ENCODE measurements around the gene TOM1. TPM values are rescaled to one million over a fixed set of nuclear protein-coding genes. Genes with fewer than 3 reads are reported as not detected.

The TOM1 gene
- total and polyA plus RNA-seq, 2 of the 13 experiments (the other 11 are each of a cell fraction or from before 2014, with no cell fraction given): 30.8 to 87.3 TPM

DNA sequence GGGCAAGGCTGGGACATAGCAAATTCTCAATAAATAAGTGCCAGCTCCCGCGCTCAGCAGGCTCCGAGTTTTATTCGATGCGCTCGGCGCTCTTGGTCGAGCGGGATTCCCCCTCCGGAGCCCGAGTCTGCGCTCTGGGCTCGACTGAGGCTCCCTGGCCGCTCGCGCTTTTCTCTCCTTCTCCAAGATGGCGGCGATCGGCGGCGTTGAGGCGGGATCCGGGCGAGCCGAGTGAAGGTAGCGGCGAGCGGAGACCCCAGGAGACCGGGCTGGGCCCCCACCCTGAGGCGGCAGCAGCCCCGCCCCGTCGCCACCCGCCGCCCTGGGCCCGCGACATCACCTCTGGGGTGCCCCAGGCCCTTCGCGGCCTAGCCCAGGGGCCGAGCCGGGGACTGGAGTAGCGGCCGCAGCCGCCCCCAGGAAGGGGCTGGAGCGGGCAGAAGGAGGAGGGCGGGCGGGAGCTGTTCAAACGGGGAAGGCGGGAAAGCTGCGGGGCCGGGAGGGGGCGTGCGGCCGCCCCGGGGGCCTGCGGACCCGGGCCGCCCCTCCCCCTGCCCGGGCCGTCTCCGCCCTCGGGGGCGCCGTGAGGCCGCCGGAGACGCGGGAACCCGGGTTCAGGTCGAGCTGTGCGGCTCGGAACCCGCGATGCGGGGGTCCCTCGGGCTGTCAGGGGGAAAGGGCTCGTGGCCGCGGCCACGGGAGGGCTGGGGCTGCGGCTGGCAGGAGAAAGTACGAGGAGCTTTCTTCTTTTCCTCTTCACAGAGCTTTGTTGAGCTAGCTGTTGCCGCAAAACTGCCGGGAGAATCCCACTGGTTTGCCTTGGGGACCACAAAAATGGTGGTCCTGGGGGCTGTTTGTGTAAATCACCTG is 42.1 kb upstream of the TOM1 start, which contains the start of gene HMGXB4 (continued):
- TF ChIP-seq ARHGAP35 (CRISPR knock-in tag; IDR thresholded peaks at IDR 0.05; ENCODE audit: borderline replicate concordance): peak; percentile 86; the same call in 1 of the 2 replicates
- peak; percentile 93 for TF ChIP-seq BORCS8-MEF2B (CRISPR knock-in tag; IDR thresholded peaks at IDR 0.05)
- TF ChIP-seq, protein P1, sequence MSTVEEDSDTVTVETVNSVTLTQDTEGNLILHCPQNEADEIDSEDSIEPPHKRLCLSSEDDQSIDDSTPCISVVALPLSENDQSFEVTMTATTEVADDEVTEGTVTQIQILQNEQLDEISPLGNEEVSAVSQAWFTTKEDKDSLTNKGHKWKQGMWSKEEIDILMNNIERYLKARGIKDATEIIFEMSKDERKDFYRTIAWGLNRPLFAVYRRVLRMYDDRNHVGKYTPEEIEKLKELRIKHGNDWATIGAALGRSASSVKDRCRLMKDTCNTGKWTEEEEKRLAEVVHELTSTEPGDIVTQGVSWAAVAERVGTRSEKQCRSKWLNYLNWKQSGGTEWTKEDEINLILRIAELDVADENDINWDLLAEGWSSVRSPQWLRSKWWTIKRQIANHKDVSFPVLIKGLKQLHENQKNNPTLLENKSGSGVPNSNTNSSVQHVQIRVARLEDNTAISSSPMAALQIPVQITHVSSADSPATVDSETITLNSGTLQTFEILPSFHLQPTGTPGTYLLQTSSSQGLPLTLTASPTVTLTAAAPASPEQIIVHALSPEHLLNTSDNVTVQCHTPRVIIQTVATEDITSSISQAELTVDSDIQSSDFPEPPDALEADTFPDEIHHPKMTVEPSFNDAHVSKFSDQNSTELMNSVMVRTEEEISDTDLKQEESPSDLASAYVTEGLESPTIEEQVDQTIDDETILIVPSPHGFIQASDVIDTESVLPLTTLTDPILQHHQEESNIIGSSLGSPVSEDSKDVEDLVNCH (CRISPR knock-in tag; IDR thresholded peaks at IDR 0.05): no peak
- TF ChIP-seq ZNF547 (CRISPR knock-in tag; IDR thresholded peaks at IDR 0.05): peak; percentile 92
- no peak; the same call in 1 of the 2 replicates for TF ChIP-seq ZNF124 (CRISPR knock-in tag; IDR thresholded peaks at IDR 0.05)
- TF ChIP-seq ZBTB20 (CRISPR knock-in tag; IDR thresholded peaks at IDR 0.05; ENCODE audit: borderline replicate concordance, low read depth): no peak
- peak; percentile 89 for TF ChIP-seq TAF1 (CRISPR knock-in tag; IDR thresholded peaks at IDR 0.05)
- TF ChIP-seq DPF2 (CRISPR knock-in tag; IDR thresholded peaks at IDR 0.05; ENCODE audit: borderline replicate concordance, low read depth): no peak
- TF ChIP-seq ZFP36L2 (CRISPR knock-in tag; IDR thresholded peaks at IDR 0.05): no peak
- peak; percentile 71 for TF ChIP-seq ZNF331 (CRISPR knock-in tag; IDR thresholded peaks at IDR 0.05)
- no peak for TF ChIP-seq MYNN (CRISPR knock-in tag; IDR thresholded peaks at IDR 0.05; ENCODE audit: low read depth)
- TF ChIP-seq ZNF644 (CRISPR knock-in tag; IDR thresholded peaks at IDR 0.05; ENCODE audit: low read depth): no peak
- TF ChIP-seq KLF6 (CRISPR knock-in tag; IDR thresholded peaks at IDR 0.05): peak; percentile 83
- peak; percentile 85 for TF ChIP-seq GABPB1 (CRISPR knock-in tag; IDR thresholded peaks at IDR 0.05)
- TF ChIP-seq, protein P2, sequence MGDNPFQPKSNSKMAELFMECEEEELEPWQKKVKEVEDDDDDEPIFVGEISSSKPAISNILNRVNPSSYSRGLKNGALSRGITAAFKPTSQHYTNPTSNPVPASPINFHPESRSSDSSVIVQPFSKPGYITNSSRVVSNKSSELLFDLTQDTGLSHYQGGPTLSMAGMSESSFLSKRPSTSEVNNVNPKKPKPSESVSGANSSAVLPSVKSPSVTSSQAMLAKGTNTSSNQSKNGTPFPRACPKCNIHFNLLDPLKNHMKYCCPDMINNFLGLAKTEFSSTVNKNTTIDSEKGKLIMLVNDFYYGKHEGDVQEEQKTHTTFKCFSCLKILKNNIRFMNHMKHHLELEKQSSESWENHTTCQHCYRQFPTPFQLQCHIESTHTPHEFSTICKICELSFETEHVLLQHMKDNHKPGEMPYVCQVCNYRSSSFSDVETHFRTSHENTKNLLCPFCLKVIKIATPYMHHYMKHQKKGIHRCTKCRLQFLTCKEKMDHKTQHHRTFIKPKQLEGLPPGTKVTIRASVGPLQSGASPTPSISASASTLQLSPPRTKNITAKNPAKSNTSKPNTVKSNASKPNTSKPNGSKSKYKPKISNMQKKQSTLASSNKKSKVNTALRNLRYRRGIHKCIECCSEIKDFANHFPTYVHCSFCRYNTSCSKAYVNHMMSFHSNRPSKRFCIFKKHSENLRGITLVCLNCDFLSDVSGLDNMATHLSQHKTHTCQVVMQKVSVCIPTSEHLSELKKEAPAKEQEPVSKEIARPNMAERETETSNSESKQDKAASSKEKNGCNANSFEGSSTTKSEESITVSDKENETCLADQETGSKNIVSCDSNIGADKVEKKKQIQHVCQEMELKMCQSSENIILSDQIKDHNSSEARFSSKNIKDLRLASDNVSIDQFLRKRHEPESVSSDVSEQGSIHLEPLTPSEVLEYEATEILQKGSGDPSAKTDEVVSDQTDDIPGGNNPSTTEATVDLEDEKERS (CRISPR knock-in tag; IDR thresholded peaks at IDR 0.05): no peak
- TF ChIP-seq, protein P3, sequence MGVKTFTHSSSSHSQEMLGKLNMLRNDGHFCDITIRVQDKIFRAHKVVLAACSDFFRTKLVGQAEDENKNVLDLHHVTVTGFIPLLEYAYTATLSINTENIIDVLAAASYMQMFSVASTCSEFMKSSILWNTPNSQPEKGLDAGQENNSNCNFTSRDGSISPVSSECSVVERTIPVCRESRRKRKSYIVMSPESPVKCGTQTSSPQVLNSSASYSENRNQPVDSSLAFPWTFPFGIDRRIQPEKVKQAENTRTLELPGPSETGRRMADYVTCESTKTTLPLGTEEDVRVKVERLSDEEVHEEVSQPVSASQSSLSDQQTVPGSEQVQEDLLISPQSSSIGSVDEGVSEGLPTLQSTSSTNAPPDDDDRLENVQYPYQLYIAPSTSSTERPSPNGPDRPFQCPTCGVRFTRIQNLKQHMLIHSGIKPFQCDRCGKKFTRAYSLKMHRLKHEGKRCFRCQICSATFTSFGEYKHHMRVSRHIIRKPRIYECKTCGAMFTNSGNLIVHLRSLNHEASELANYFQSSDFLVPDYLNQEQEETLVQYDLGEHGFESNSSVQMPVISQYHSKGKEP (CRISPR knock-in tag; IDR thresholded peaks at IDR 0.05): 0 out of 2 replicates have a peak, but pooled peaks have one; percentile 24
- TF ChIP-seq, protein P4, sequence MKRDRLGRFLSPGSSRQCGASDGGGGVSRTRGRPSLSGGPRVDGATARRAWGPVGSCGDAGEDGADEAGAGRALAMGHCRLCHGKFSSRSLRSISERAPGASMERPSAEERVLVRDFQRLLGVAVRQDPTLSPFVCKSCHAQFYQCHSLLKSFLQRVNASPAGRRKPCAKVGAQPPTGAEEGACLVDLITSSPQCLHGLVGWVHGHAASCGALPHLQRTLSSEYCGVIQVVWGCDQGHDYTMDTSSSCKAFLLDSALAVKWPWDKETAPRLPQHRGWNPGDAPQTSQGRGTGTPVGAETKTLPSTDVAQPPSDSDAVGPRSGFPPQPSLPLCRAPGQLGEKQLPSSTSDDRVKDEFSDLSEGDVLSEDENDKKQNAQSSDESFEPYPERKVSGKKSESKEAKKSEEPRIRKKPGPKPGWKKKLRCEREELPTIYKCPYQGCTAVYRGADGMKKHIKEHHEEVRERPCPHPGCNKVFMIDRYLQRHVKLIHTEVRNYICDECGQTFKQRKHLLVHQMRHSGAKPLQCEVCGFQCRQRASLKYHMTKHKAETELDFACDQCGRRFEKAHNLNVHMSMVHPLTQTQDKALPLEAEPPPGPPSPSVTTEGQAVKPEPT (CRISPR knock-in tag; IDR thresholded peaks at IDR 0.05; ENCODE audit: low read depth): peak; percentile 74; the same call in 1 of the 2 replicates
- TF ChIP-seq, protein P5, sequence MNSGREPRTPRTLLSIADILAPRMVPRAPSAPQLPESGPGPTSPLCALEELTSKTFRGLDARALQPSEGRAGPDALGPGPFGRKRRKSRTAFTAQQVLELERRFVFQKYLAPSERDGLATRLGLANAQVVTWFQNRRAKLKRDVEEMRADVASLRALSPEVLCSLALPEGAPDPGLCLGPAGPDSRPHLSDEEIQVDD (CRISPR knock-in tag; IDR thresholded peaks at IDR 0.05; ENCODE audit: borderline replicate concordance): no peak
